WTC11 (cell line): Measurements from ENCODE around the gene ATP6V1C2. TPM values are rescaled to one million over a fixed set of nuclear protein-coding genes. Genes with fewer than 3 reads are reported as not detected.
"Not testable (repeated sequence)": the region's sequence is repeated elsewhere in the genome, so short reads cannot be mapped to it uniquely, and the experiment has no call there.

Source experiments
- ATAC-seq: fragments of 200-7000 bp; cut with Tn5 transposase; 2 replicates; pipeline ENCODE4 v1.10.0; 2021; ENCODE audit warnings: mild to moderate bottlenecking, moderate library complexity
- CTCF ChIA-PET: fragments of 300-600 bp; sonication (Branson Sonifier 250); formaldehyde crosslinking; loops from one replicate; lab custom pipeline; 2021; ENCODE audit warnings: antibody characterized with exemption; lab: Charles Lee
- POLR2A ChIA-PET: fragments of 350-600 bp; sonication (Branson Sonifier 250); formaldehyde crosslinking; loops from one replicate; lab custom pipeline; 2021; ENCODE audit warnings: antibody characterized with exemption; lab: Charles Lee
- DNase-seq: peaks from one replicate; pipeline ENCODE4 v3.0.0; 2021; ENCODE audit warnings: low spot score
- H3K27ac Mint-ChIP-seq: 2 replicates; pipeline ENCODE4 v1.8.0; 2021; ENCODE audit warnings: mixed read lengths
- H3K27me3 Mint-ChIP-seq: 2 replicates; pipeline ENCODE4 v1.8.0; 2021; ENCODE audit warnings: low read depth, mild to moderate bottlenecking, moderate library complexity, mixed read lengths
- H3K36me3 Mint-ChIP-seq: 2 replicates; pipeline ENCODE4 v1.8.0; 2021; ENCODE audit warnings: mixed read lengths
- H3K4me1 Mint-ChIP-seq: 2 replicates; pipeline ENCODE4 v1.8.0; 2022; ENCODE audit warnings: mixed read lengths
- H3K4me3 Mint-ChIP-seq: 2 replicates; pipeline ENCODE4 v1.8.0; 2021; ENCODE audit warnings: mild to moderate bottlenecking, moderate library complexity, mixed read lengths
- H3K9me3 Mint-ChIP-seq: 2 replicates; pipeline ENCODE4 v1.8.0; 2021; ENCODE audit warnings: mixed read lengths
- CREB1 ChIP-seq: sonication (generic); formaldehyde crosslinking; IDR thresholded peaks from 2 replicates; pipeline ENCODE4 v1.8.0; 2023; ENCODE audit warnings: mild to moderate bottlenecking, missing genetic modification reagents
- ELF4 ChIP-seq: sonication (generic); formaldehyde crosslinking; IDR thresholded peaks from 2 replicates; pipeline ENCODE4 v1.8.1; 2022; ENCODE audit warnings: low read depth, mild to moderate bottlenecking, moderate library complexity, missing genetic modification reagents
- ETV6 ChIP-seq: sonication (generic); formaldehyde crosslinking; IDR thresholded peaks from 2 replicates; pipeline ENCODE4 v1.8.1; 2022; ENCODE audit warnings: mild to moderate bottlenecking, missing genetic modification reagents
- GTF2I ChIP-seq: fragments of 250-450 bp; sonication (Bioruptor Pico); conservative IDR thresholded peaks from 2 replicates; pipeline ENCODE4 v1.4.0; 2021; ENCODE audit warnings: mild to moderate bottlenecking
- HMGA2 ChIP-seq: fragments of 250-450 bp; sonication (Bioruptor Pico); IDR thresholded peaks from 2 replicates; pipeline ENCODE4 v1.4.0; 2021; ENCODE audit warnings: mild to moderate bottlenecking, moderate library complexity
- IRF2 ChIP-seq: sonication (generic); formaldehyde crosslinking; IDR thresholded peaks from 2 replicates; pipeline ENCODE4 v1.8.0; 2022; ENCODE audit warnings: low read depth, missing genetic modification reagents, borderline replicate concordance
- JAZF1 ChIP-seq: fragments of 250-450 bp; sonication (Bioruptor Pico); IDR thresholded peaks from 2 replicates; pipeline ENCODE4 v1.9.0; 2021; ENCODE audit warnings: moderate library complexity, mild to moderate bottlenecking, inconsistent platforms
- KAT7 ChIP-seq: sonication (generic); formaldehyde crosslinking; IDR thresholded peaks from 2 replicates; pipeline ENCODE4 v1.8.1; 2023; ENCODE audit warnings: missing genetic modification reagents, mild to moderate bottlenecking, borderline replicate concordance
- MLX ChIP-seq: sonication (generic); formaldehyde crosslinking; IDR thresholded peaks from 2 replicates; pipeline ENCODE4 v1.8.1; 2023; ENCODE audit warnings: mild to moderate bottlenecking, missing genetic modification reagents, moderate library complexity
- NFATC4 ChIP-seq: fragments of 250-450 bp; sonication (Bioruptor Pico); IDR thresholded peaks from 2 replicates; pipeline ENCODE4 v1.9.0; 2021; ENCODE audit warnings: mild to moderate bottlenecking
- NR1H2 ChIP-seq: sonication (generic); formaldehyde crosslinking; IDR thresholded peaks from 2 replicates; pipeline ENCODE4 v1.9.0; 2021; ENCODE audit warnings: mild to moderate bottlenecking, moderate library complexity, missing genetic modification reagents
- NR2C2 ChIP-seq: sonication (generic); formaldehyde crosslinking; IDR thresholded peaks from 2 replicates; pipeline ENCODE4 v1.8.0; 2022; ENCODE audit warnings: mild to moderate bottlenecking, missing genetic modification reagents
- OVOL2 ChIP-seq: fragments of 250-450 bp; sonication (Bioruptor Pico); IDR thresholded peaks from 2 replicates; pipeline ENCODE4 v1.9.0; 2021; ENCODE audit warnings: mild to moderate bottlenecking, borderline replicate concordance
- RORB ChIP-seq: fragments of 250-450 bp; sonication (Bioruptor Pico); IDR thresholded peaks from 2 replicates; pipeline ENCODE4 v1.9.0; 2021; ENCODE audit warnings: mild to moderate bottlenecking
- SMAD3 ChIP-seq: sonication (generic); formaldehyde crosslinking; IDR thresholded peaks from 2 replicates; pipeline ENCODE4 v1.8.0; 2022; ENCODE audit warnings: missing genetic modification reagents, mild to moderate bottlenecking, borderline replicate concordance
- TEAD4 ChIP-seq: sonication (generic); formaldehyde crosslinking; IDR thresholded peaks from 2 replicates; pipeline ENCODE4 v1.8.0; 2022; ENCODE audit warnings: mild to moderate bottlenecking, missing genetic modification reagents
- USF1 ChIP-seq: sonication (generic); formaldehyde crosslinking; IDR thresholded peaks from 2 replicates; pipeline ENCODE4 v1.8.0; 2022; ENCODE audit warnings: mild to moderate bottlenecking, missing genetic modification reagents
- ZBTB21 ChIP-seq: sonication (generic); formaldehyde crosslinking; IDR thresholded peaks from 2 replicates; pipeline ENCODE4 v1.8.1; 2023; ENCODE audit warnings: mild to moderate bottlenecking, missing genetic modification reagents, borderline replicate concordance
- ZNF121 ChIP-seq: sonication (generic); formaldehyde crosslinking; IDR thresholded peaks from 2 replicates; pipeline ENCODE4 v1.8.0; 2023; ENCODE audit warnings: missing genetic modification reagents
- ZNF232 ChIP-seq: sonication (generic); formaldehyde crosslinking; IDR thresholded peaks from 2 replicates; pipeline ENCODE4 v1.8.0; 2022; ENCODE audit warnings: mild to moderate bottlenecking, missing genetic modification reagents
- ZNF396 ChIP-seq: fragments of 250-450 bp; sonication (Bioruptor Pico); IDR thresholded peaks from 2 replicates; pipeline ENCODE4 v1.8.0; 2021; ENCODE audit warnings: mild to moderate bottlenecking, moderate library complexity, borderline replicate concordance
- total RNA-seq: library from RNA; stranded (reverse); gene quantifications from 3 replicates; pipeline ENCODE4 v1.2.3, GENCODE V29; 2021
- TF ChIP-seq, protein P1 (sequence below): sonication (generic); formaldehyde crosslinking; IDR thresholded peaks from 2 replicates; pipeline ENCODE4 v1.8.0; 2023; ENCODE audit warnings: mild to moderate bottlenecking, missing genetic modification reagents
- TF ChIP-seq, protein P2 (sequence below): sonication (generic); formaldehyde crosslinking; IDR thresholded peaks from 2 replicates; pipeline ENCODE4 v1.8.1; 2022; ENCODE audit warnings: low read depth, mild to moderate bottlenecking, moderate library complexity, missing genetic modification reagents, borderline replicate concordance

The ATP6V1C2 gene
- total RNA-seq, 1 experiment from 2014 or later = 0.42 TPM

GRCh38 chr2:10805990-10806389 is 84.6 kb downstream of the ATP6V1C2 start:
- peaks cover 45% of the 10 kb centered on the region for H3K36me3 Mint-ChIP-seq
- POLR2A ChIA-PET, CTCF ChIA-PET, H3K27me3 Mint-ChIP-seq, DNase-seq, ATAC-seq, H3K4me3 Mint-ChIP-seq, H3K27ac Mint-ChIP-seq, H3K9me3 Mint-ChIP-seq: not testable (repeated sequence)
- TF ChIP-seq ZNF121 (CRISPR knock-in tag) = peak; percentile 42; the same call in 1 of the 2 replicates
- H3K4me1 Mint-ChIP-seq = peaks cover 22% of the 10 kb centered on the region

GRCh38 chr2:10806543-10806942 is 85.1 kb downstream of the ATP6V1C2 start:
- TF ChIP-seq NFATC4 (no peak), MLX (CRISPR knock-in tag) (no peak), ELF4 (CRISPR knock-in tag) (no peak), SMAD3 (CRISPR knock-in tag) (no peak), ZNF396 (CRISPR knock-in tag) (no peak), NR1H2 (CRISPR knock-in tag) (no peak), KAT7 (CRISPR knock-in tag) (no peak), OVOL2 (no peak), ZBTB21 (no peak), RORB (CRISPR knock-in tag) (no peak), TEAD4 (no peak), GTF2I (CRISPR knock-in tag) (no peak), USF1 (no peak)
- TF ChIP-seq, protein P1, sequence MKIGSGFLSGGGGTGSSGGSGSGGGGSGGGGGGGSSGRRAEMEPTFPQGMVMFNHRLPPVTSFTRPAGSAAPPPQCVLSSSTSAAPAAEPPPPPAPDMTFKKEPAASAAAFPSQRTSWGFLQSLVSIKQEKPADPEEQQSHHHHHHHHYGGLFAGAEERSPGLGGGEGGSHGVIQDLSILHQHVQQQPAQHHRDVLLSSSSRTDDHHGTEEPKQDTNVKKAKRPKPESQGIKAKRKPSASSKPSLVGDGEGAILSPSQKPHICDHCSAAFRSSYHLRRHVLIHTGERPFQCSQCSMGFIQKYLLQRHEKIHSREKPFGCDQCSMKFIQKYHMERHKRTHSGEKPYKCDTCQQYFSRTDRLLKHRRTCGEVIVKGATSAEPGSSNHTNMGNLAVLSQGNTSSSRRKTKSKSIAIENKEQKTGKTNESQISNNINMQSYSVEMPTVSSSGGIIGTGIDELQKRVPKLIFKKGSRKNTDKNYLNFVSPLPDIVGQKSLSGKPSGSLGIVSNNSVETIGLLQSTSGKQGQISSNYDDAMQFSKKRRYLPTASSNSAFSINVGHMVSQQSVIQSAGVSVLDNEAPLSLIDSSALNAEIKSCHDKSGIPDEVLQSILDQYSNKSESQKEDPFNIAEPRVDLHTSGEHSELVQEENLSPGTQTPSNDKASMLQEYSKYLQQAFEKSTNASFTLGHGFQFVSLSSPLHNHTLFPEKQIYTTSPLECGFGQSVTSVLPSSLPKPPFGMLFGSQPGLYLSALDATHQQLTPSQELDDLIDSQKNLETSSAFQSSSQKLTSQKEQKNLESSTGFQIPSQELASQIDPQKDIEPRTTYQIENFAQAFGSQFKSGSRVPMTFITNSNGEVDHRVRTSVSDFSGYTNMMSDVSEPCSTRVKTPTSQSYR (CRISPR knock-in tag) = no peak
- ChIA-PET POLR2A (no interaction called here), CTCF (interaction anchor here (1.2 kb wide), 1 partner anchor 11 kb away, joined by 3 read pairs; no protein-coding TSS in a partner anchor)
- Mint-ChIP-seq H3K36me3 (peaks cover 40% of the 10 kb centered on the region), H3K4me3 (no peak overlapping the region), H3K4me1 (peaks cover 27% of the 10 kb centered on the region), H3K27me3 (no peaks in the 10 kb centered on the region), H3K9me3 (no peaks in the 10 kb centered on the region; the same call in 1 of the 2 replicates), H3K27ac (no peak overlapping the region)
- ATAC-seq (no peak), DNase-seq (no peak)

DNA sequence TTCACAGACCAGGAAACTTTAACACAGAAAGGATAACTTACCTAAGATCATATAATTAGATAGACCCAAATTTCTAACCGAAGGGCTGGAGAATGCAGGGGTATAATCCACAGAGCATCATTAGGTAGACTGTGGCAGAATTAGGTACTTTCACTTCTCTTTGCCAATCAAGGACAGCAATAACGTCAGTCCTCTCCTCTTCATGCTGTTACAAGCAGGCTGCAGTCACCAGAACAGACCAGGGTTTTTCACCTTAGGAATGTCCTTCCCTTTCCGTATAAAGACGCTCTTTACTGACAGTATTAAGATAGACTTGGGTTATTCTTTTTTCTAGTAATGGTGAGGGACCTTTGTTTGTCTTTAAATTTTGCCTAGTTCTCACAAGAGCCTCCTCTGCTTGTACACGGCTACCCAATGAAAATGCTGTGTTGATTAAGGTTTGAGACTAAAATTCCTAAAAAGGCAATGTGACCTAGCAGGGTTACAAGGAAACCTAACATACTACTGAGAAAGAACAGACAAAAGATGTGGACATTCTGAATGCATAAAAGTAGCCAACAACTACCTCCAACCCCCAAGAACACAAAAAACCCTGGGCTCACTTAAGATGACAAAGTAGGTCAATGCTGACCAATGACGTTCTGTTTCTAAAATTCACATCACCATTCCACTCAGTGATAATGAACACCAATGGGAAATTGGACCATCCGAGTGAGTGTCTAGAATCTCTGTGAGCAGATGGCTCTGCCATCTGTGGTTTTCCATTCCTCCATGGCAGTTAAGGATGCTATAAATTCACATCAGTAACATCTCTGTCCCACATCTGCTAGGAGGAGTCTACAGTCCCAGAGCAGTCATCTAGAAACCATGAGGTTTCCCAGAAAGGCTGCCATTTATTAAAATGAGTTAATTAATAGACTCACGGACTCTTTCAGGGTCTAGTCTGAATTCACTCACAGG is 89.1 kb downstream of the ATP6V1C2 start:
- no peak for ATAC-seq
- Mint-ChIP-seq H3K4me1 (peaks cover 39% of the 10 kb centered on the region), H3K27me3 (no peaks in the 10 kb centered on the region), H3K36me3 (peaks cover 29% of the 10 kb centered on the region), H3K9me3 (no peaks in the 10 kb centered on the region; the same call in 1 of the 2 replicates), H3K4me3 (peak overlapping the region; percentile 88), H3K27ac (peak overlapping the region; percentile 89)
- TF ChIP-seq, protein P2, sequence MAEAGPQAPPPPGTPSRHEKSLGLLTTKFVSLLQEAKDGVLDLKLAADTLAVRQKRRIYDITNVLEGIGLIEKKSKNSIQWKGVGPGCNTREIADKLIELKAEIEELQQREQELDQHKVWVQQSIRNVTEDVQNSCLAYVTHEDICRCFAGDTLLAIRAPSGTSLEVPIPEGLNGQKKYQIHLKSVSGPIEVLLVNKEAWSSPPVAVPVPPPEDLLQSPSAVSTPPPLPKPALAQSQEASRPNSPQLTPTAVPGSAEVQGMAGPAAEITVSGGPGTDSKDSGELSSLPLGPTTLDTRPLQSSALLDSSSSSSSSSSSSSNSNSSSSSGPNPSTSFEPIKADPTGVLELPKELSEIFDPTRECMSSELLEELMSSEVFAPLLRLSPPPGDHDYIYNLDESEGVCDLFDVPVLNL = no peak
- TF ChIP-seq ZNF232 = no peak
- no peak for TF ChIP-seq JAZF1 (CRISPR knock-in tag)
- TF ChIP-seq NR2C2 (CRISPR knock-in tag) = no peak
- no peak for TF ChIP-seq CREB1 (CRISPR knock-in tag)
- no peak for TF ChIP-seq GTF2I (CRISPR knock-in tag)
- TF ChIP-seq HMGA2 (CRISPR knock-in tag) = no peak
- TF ChIP-seq IRF2 (CRISPR knock-in tag) = no peak
- TF ChIP-seq ETV6 (CRISPR knock-in tag) = no peak
- ChIA-PET POLR2A (no interaction called here), CTCF (no interaction called here)
- no peak for DNase-seq
